ENCODE data around the gene CGB8. TPM values are rescaled to one million over a fixed set of nuclear protein-coding genes. Genes with fewer than 3 reads are reported as not detected.

The CGB8 gene
- total and polyA plus RNA-seq, 4 donors = not detected

DNA sequence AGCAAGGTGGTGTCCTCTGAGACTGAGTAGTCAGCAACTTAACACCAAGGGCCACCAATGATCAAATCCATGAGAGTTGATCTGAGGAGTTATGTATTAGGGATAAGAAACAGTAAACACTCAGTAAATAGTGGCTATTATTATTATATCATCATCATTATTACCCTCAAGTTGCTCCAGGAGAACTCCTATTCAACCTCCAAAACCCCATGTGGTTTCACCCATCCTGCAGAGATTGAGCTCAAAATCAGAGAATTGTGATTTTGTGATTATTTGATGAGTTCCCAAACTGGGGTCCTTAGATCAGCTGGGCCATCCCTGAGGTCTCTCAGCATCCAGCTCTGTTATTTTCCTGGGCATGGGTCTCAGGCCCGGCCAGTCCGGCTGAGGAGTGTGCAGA lies 12.1 kb upstream of the CGB8 start:
- H3K4me3 ChIP-seq (ENCODE audit: low read depth in 1 of 3, low read length in 3 of 3) = no peak overlapping the region
- H3K9me3 ChIP-seq (ENCODE audit: control insufficient read depth in 4 of 4, low read length in 3 of 4) = no peaks in the 10 kb centered on the region
- TF ChIP-seq NR2F2 (IDR thresholded peaks at IDR 0.05) (no peak), HNF4G (IDR thresholded peaks at IDR 0.05) (no peak), SP1 (IDR thresholded peaks at IDR 0.05) (no peak), FOXA2 (IDR thresholded peaks at IDR 0.05) (no peak), GABPA (IDR thresholded peaks at IDR 0.05 in 1 of 2, conservative IDR thresholded peaks at IDR 0.05 in 1 of 2) (no peak)
- TF ChIP-seq, protein P1, sequence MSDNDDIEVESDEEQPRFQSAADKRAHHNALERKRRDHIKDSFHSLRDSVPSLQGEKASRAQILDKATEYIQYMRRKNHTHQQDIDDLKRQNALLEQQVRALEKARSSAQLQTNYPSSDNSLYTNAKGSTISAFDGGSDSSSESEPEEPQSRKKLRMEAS (IDR thresholded peaks at IDR 0.05) = no peak
- TF ChIP-seq, protein P2, sequence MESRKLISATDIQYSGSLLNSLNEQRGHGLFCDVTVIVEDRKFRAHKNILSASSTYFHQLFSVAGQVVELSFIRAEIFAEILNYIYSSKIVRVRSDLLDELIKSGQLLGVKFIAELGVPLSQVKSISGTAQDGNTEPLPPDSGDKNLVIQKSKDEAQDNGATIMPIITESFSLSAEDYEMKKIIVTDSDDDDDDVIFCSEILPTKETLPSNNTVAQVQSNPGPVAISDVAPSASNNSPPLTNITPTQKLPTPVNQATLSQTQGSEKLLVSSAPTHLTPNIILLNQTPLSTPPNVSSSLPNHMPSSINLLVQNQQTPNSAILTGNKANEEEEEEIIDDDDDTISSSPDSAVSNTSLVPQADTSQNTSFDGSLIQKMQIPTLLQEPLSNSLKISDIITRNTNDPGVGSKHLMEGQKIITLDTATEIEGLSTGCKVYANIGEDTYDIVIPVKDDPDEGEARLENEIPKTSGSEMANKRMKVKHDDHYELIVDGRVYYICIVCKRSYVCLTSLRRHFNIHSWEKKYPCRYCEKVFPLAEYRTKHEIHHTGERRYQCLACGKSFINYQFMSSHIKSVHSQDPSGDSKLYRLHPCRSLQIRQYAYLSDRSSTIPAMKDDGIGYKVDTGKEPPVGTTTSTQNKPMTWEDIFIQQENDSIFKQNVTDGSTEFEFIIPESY (IDR thresholded peaks at IDR 0.05) = no peak
- H3K36me3 ChIP-seq (ENCODE audit: control insufficient read depth in 4 of 4, insufficient read depth in 3 of 4, low read depth in 1 of 4, low read length in 3 of 4) = no peaks in the 10 kb centered on the region
- H3K4me1 ChIP-seq (ENCODE audit: control insufficient read depth in 4 of 4, insufficient read depth in 4 of 4, low read length in 3 of 4) = peaks cover 0 to 21% (median 12%) of the 10 kb centered on the region in 4 donors
- H3K27me3 ChIP-seq (ENCODE audit: control insufficient read depth in 4 of 4, insufficient read depth in 4 of 4, low read length in 3 of 4) = no peaks in the 10 kb centered on the region
- 96% methylated on average over 2 of the region's 2 CpGs for WGBS
- no peak for DNase-seq (ENCODE audit: low spot score)
- no peak overlapping the region for H3K27ac ChIP-seq (ENCODE audit: low read depth in 1 of 2, low read length in 2 of 2)
- no peak overlapping the region for H3K9ac ChIP-seq (ENCODE audit: low read depth in 1 of 2, low read length in 2 of 2)

DNA sequence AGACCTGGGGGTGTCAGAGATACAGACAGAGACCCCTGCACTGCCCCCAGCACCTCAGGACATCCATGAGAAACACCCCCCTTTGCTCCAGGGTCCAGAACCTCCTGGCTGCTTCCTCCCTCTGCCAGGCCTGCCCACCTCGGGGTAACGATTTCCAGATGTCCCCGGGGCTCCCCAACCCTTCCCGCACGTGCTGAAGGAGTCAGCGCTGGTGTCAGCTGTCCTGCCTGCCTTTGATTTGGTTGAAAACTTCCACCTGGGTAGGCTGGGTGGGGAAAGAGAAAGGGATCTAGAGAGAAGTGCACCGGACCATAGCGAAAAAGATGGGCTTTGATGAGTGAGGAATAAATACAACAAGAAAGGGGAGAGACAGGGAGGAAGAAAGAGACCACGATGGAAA lies 10.1 kb upstream of the CGB8 start:
- Histone ChIP-seq H3K36me3 (ENCODE audit: control insufficient read depth in 4 of 4, insufficient read depth in 3 of 4, low read depth in 1 of 4, low read length in 3 of 4) (no peaks in the 10 kb centered on the region), H3K4me3 (ENCODE audit: low read depth in 1 of 3, low read length in 3 of 3) (no peak overlapping the region), H3K9ac (ENCODE audit: low read depth in 1 of 2, low read length in 2 of 2) (no peak overlapping the region), H3K9me3 (ENCODE audit: control insufficient read depth in 4 of 4, low read length in 3 of 4) (no peaks in the 10 kb centered on the region), H3K27ac (ENCODE audit: low read depth in 1 of 2, low read length in 2 of 2) (no peak overlapping the region), H3K4me1 (ENCODE audit: control insufficient read depth in 4 of 4, insufficient read depth in 4 of 4, low read length in 3 of 4) (peaks cover 0 to 22% (median 12%) of the 10 kb centered on the region in 4 donors), H3K27me3 (ENCODE audit: control insufficient read depth in 4 of 4, insufficient read depth in 4 of 4, low read length in 3 of 4) (no peaks in the 10 kb centered on the region)
- DNase-seq (ENCODE audit: low spot score) = no peak
- TF ChIP-seq, protein P2 (IDR thresholded peaks at IDR 0.05) = no peak
- TF ChIP-seq TAF1 (conservative IDR thresholded peaks at IDR 0.05) (no peak), GABPA (IDR thresholded peaks at IDR 0.05 in 1 of 2, conservative IDR thresholded peaks at IDR 0.05 in 1 of 2) (no peak), SP1 (IDR thresholded peaks at IDR 0.05) (no peak)
- 72% methylated on average over 9 of the region's 9 CpGs for WGBS

DNA sequence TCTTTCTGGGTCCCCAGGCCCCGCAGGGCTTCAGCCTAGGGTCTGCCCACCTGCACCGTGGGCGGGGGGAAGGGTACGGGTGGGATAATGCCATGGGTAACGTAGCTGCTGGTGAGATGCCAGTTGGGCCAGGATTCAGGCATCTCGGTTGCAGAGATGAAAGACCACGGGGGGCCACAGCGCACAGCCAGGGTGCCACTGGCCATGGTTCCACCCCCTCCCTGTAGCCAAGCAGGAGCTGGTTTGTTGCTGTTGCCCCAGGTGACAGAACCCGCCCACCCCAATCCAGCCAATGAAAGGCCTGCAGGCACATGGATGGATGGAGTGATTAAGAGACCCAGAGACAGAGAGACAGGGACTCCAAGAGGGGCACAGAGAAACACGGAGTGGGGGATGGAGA lies 9.7 kb upstream of the CGB8 start:
- H3K27ac ChIP-seq (ENCODE audit: low read depth in 1 of 2, low read length in 2 of 2) = no peak overlapping the region
- no peaks in the 10 kb centered on the region for H3K36me3 ChIP-seq (ENCODE audit: control insufficient read depth in 4 of 4, insufficient read depth in 3 of 4, low read depth in 1 of 4, low read length in 3 of 4)
- WGBS = 47% methylated on average over 10 of the region's 10 CpGs
- TF ChIP-seq RXRA (IDR thresholded peaks at IDR 0.05) = no peak
- H3K9me3 ChIP-seq (ENCODE audit: control insufficient read depth in 4 of 4, low read length in 3 of 4) = no peaks in the 10 kb centered on the region
- H3K27me3 ChIP-seq (ENCODE audit: control insufficient read depth in 4 of 4, insufficient read depth in 4 of 4, low read length in 3 of 4) = no peaks in the 10 kb centered on the region
- DNase-seq (ENCODE audit: low spot score) = no peak
- H3K9ac ChIP-seq (ENCODE audit: low read depth in 1 of 2, low read length in 2 of 2) = no peak overlapping the region
- no peak overlapping the region for H3K4me3 ChIP-seq (ENCODE audit: low read depth in 1 of 3, low read length in 3 of 3)
- peaks cover 0 to 22% (median 12%) of the 10 kb centered on the region in 4 donors for H3K4me1 ChIP-seq (ENCODE audit: control insufficient read depth in 4 of 4, insufficient read depth in 4 of 4, low read length in 3 of 4)

Data from liver (tissue), 9 donors.